Limb (tissue), 2 donors: ENCODE data around the gene FBXO42.
A peak's percentile ranks its signal among the peaks of the same experiment; 100 is the strongest.
"Not testable (repeated sequence)": the region's sequence is repeated elsewhere in the genome, so short reads cannot be mapped to it uniquely, and the experiment has no call there.

Experiments
- DNase-seq, 2 donors: peaks; one replicate each; pipeline ENCODE4 v3.0.0-alpha.2; 2016; ENCODE audit errors: extremely low spot score in 2 of 2

Gene FBXO42

DNA sequence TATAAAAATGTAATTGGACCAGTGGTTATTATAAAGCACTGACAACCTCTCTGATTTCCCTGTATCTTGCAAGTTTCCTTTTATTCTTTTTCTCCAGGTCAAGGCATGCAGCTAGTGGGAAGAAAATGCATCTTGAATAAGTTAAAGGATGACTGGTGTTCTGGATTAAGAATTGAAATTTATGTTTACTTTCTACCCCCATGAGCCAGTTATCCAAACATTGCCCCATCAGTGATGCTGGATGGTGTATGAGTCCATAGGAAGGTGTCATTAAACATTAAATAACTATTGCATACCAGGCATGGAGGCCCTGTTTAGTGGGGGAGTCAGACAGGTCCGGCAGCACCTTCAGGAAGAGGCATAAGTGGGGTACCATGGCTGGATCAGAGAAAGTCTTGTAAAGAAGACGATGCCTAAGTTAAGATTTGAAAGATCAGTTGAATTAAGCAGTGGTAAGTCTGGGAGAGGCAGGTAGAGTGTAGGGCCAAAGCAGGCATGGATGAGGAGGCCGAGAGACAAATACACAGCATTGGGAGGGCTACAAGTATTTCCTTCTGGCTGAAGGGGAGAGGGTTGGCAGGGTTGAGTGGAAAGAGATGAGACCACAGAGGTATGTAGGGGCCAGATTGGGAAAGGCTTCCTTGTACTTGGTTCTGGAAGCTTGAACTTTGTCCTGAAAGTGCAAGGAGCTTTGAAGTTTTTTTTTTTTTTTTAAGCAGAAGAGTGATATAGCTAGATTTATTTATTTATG, 20.4 kb upstream of the FBXO42 start:
- DNase-seq: no peak

DNA sequence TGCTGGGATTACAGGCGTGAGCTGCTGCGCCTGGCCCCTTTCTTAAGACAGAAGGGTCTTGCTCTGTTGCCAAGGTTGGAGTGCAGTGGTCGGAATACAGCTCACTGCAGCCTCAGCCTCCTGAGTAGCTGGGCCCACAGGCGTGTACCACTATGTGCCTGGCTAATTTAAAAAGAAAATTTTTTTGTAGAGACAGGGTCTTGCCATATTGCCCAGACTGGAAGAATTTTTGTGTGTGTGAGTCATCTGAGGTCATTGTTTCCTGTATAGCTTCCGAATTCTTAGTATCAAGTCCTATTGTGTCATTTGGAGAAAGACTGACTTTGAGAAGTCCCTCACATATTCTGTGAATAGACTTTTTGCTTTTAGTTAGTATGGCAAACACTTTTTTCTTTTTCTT, 19.4 kb upstream of the FBXO42 start:
- no peak for DNase-seq

DNA sequence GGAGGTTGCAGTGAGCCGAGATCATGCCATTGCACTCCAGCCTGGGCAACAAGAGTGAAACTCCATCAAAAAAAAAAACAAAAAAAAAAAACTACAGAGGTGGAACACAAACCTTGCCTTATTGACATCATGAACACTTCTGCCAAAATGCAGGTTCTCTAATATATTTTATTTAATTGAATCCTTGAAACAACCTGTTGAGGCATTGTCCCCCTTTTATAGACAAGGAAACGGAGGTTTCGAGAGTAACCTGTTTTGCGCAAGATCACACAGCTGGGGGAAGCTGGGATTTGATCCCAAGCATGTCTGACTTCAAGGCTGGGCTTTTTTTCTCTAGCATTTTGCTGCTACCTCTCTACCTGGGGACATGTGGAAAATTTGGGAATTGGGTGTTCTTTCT, 17.5 kb upstream of the FBXO42 start:
- no peak for DNase-seq

DNA sequence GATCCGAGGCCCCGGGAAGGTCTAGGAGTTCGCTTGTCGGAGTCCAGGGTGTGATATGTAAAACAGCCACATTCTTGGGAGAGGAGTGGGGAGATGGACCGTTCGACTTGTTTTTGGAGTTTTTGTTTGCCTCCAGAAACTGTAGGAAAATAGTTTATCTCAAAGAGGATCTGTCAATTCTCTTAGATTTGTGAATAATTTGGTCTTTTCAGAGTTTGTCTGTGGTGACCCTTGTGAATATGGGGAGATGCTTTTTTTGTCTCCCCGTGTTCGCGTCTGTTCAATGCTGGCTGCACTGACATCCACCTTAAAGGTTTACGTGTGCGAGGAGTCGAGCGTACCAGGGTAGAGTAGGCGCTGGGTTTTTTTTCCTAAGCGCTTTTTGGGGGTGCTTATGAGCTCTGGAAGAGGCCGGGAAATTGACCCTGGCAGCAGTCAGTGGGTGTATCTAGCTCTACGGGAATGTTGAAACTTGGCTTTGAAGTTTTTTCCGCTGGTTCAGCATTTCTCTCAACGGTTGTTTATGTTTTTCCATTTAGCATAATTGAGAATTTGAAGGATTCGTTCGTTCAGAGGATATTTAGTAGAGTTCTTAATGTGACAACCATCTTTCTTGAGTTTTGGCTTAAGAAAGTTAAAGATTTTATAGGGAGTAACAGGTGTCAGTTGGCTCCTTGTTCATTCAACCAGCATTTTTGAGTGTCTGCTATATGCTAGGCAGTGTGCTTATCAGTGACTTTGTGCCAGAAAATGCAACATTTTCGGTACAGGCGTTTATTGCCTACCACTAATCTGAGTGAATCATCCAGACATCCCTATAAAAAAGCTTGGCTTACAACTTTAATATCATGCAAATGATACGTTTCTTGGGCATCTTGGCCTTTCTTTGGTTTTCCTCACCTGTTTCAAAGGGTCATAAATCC, 15.9 kb upstream of the FBXO42 start:
- DNase-seq: no peak

DNA sequence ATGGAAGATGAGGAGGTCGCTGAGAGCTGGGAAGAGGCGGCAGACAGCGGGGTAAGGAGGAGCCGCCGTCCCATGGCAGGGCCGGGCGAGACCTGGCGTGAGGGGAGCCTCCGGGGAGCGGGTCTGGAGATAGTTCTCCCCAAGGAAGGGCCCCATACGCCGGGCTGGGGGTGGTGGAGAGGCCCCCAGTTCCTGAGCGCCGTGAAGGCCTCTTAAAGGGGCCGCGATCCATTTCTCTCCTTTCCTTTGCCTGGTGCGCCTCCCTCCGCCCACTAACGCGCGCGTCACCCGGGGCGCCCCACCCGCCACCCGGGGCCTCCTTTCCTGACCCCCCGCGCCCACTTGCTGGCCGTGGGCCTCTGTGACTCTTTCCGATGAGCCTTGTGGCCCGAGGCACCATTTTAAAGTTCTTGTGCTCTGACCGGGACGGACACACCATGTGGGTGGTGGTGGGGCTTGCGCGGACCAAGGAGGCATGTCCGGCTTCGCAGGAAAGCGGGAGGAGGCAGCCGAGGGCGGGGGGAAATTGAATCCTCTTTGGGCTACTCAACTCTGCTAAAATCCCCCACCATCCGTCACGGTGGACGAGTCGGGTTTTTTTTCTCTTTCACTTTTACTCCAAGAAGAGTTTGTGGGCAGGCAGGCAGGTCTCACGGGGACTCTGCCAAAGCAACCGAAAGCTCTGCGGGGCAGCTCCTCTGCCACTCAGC, 15.1 kb upstream of the FBXO42 start:
- peak in 1 of 2 donors; percentile 89 for DNase-seq

DNA sequence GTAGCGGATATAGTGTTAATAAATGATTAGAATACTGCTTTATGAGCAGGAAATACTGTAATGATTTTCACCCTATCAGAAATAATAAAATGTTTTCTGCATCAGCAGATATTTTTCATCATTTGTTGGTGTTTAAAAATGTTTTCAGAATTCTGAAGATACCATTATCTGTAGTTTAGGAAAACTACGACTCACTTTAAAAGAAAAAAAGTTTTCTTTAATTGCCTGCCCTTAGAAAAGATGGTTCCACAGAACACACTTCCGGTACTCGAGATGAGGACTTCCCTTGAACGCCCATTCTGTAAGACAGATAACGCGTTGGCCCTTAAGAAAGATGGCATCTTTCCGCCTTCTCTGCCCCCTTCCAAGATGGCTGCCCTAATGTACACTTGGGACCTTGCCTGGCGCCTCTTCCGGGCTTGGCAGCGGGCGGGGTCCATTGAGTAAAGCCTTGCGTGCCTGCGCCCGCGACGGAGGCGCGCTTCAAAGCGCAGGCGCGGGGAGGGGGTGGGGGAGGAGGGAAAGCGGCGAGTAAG, 14.5 kb upstream of the FBXO42 start, which contains the start of gene SZRD1:
Gene SZRD1 (plus strand): TSS at position 521 of the 536 bp plus-strand sequence. CDS start 16 bp downstream, outside the sequence.
- DNase-seq: peak; percentile 98 to 99

DNA sequence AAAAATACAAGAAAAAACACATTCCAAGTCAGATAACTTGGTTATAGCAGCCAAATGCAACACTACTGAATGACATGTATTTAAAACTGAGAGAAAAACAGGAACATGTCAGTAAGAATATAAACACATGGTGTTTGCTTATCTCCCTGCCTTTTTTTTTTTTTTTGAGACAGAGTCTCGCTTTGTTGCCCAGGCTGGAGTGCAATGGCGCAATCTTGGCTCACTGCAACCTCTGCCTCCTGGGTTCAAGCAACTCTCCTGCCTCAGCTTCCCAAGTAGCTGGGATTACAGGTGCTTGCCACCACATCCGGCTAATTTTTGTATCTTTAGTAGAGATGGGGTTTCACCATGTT, 12.8 kb upstream of the FBXO42 start:
- DNase-seq: not testable (repeated sequence)

DNA sequence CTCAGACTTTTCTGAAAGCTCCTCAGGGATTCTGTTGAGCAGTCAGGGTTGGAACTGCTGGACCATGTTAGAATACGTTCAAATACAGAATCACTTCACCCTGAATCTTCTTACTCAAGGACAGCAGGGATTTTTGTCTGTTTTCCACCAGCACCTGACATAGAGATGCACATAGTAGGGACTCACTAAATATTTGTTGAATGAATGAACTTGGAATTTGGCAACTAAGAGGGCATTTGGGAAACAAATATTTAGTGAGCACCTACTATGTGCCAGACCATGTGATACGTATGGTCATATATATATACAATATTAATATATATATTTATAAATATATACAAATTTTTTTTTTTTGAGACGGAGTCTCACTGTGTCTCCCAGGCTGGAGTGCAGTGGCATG, 4.6 kb upstream of the FBXO42 start:
- DNase-seq: no peak

DNA sequence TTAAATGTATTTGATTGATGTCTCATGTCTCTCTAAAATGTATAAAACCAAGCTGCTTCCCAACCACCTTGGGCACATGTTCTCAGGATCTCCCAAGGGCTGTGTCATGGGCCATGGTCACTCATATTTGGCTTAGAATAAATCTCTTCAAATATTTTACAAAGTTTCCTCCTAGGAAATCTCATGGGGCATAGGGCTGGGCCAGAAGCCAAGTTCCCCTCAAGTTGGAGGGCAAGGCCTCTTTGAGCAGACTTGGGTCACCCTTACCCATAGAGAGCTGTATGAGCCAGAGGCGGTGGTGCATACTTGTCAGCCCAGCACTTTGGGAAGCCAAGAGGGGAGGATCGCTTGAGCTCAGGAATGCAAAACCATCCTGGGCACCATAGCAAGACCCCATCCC, 2.3 kb upstream of the FBXO42 start:
- no peak for DNase-seq

DNA sequence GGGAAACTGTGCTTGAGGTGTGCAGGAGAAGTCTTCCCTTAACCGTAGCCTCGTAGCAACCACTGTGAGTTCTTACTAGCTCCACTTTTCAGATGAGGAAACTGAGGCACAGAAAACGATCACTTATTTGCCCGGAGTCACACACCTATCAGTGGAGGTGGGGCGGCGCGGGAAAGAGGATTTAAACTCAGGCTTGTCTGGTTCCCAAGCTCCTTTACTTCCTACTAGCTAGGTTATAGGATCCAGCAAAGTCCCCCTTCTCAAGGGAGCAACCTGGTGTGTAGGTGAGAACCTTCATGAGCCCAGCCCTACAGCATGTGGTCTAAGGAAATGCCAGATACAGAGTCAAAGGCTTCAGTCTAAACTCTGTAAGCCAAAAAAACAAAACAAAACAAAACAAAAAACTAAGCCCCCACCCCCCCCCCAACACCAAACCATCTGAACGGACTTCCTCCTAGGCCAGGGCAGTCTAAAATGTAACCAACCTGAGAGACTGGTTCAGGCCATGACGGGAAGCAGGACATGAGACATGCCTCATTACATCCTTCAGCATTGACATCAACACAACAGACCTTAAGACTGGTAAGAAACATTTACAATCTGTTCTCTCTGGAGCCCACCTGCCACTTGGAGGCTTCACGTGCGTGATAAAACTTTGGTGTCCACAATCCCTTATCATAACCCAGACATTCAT, 709 bp upstream of the FBXO42 start:
- DNase-seq: no peak

DNA sequence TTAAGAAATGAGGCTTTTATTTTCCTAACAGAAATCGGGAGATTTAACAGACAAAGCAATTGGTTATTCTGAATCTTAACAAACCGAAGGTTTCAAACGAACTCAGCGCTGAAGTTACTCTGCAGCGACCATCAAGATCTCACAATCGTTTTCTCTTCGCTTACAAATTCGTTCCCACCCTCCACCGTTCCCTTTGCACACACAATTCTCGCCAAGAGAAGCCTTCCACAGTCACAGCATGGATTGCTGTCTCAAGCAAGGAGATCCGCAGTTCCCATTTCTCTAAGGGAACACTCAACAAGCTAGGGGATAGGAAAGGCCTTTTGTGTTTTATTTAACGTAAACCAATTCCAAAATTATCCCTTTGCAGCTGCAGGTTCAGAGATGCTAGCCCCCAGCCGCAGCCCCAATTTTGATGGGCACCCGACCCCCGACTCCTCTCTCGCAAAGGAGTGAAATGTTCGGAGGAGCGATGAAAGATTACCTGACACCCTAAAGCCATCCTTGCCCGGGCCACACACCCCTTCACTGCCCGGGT, 755 bp downstream of the FBXO42 start:
- no peak for DNase-seq

DNA sequence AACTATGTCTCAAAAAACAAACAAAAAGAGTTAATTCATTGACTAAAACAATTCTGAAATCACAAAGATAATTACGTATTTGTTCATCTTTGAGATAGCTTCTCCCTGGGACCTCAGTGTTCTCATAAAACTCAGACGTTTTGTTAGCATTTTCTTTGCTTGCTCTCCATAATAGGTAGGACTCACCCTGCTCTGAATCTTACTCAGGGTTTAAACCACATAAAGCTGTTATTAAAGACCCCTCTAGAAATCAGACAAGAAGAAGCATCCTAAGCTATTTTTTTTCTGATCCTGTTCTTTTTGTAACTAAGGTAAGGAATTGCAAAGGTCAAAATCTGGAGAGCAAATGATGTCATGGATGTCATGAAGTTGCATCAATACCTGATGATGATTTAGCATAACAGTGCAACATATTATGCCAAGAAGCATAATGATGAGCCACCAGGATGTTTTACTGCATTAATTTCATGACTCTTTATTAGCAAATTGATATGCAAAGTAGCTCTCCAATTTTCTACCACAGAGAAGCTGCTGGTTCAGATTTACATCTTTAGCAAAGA, 2.4 kb downstream of the FBXO42 start:
- DNase-seq: no peak

DNA sequence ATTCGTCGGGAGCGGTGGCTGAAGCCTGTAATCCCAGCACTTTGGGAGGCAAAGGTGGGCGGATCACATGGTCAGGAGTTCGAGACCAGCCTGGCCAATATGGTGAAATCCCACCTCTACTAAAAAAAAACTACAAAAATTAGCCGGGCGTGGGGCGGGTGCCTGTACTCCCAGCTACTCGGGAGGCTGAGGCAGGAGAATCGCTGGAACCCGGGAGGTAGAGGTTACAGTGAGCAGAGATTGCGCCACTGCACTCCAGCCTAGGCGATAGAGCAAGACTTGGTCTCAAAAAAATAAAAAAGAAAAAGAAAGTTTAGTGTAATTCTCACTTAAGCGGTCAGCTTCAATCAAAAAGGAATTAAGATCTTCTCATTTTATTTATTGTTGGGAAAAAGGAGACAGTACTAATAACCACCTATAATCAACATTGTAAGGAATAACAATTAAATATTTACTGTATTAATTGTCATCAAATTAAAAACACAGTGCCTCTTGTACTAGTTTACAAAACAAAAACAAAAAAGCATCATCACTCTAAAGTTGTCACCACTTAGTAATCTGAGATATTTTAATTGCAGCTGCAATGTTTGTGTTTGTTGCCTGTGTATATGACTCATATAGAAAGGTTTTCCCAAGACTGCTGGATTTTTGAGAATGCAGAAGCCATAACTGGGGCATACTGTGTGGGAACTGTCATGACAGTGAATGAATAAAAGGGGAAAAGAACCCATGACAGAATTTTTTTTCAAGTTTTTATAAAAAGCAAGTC, 3.7 kb downstream of the FBXO42 start:
- no peak for DNase-seq

DNA sequence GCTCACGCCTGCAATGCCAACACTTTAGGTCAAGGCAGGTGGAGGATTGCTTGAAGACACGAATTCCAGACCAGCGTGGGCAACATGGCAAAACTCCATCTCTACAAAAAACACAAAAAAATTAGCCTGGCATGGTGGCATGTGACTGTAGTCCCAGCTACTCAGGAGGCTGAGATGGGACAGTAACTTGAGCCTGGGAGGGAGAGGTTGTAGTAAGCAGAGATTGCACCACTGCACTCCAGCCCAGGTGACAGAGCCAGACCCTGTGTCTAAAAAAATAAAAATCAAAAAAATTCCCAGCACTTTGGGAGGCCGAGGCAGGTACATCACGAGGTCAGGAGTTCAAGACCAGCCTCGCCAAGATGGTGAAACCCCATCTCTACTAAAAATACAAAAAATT, 9.0 kb downstream of the FBXO42 start:
- not testable (repeated sequence) for DNase-seq

DNA sequence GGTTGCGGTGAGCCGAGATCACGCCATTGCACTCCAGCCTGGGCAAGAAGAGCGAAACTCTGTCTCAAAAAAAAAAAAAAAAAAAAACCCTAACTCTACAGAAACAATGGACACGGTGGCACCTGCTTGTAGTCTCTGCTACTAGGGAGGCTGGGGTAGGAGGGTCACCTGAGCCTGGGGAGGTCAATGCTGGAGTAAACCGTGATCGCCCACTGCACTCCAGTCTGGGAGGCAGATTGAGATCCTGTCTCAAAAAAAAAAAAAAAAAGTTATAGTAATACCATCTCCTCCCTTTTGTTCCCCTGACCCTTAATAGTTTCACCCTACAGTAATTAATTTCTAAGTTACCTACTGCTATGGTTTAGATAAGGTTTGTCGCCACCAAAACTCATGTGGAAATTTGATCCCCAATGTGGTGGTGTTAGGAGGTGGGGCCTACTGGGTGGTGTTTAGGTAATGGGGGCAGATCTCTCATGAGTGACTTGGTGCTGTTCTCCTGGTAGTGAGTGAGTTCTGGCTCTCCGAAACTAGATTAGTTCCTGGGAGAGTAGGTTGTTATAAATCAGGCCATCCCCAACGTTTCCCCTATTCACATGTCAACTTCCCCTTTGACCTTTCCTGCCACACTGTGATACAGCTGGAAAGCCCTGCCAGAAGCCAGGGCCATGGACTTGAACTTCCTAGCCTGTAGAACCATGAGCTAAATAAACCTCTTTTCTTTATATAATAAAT, 9.8 kb downstream of the FBXO42 start:
- no peak for DNase-seq

DNA sequence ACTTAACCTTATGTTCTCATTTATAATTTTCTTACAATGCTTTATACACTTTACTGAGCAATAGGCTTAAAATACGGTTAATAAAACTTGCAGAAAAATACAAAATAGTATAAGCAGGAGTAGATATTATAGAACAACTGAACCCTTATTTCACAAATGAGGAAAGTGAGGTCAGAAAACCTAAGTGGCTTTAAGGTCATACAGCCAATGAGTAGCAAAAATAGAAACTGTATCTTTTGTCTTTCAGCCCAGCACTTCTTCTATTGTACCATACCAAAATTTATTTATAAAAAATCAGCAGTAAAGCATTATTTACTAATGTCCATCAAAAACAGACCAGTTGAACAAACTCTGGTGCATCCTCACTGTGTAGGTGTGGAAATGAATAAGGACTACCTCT, 11.6 kb downstream of the FBXO42 start:
- no peak for DNase-seq

DNA sequence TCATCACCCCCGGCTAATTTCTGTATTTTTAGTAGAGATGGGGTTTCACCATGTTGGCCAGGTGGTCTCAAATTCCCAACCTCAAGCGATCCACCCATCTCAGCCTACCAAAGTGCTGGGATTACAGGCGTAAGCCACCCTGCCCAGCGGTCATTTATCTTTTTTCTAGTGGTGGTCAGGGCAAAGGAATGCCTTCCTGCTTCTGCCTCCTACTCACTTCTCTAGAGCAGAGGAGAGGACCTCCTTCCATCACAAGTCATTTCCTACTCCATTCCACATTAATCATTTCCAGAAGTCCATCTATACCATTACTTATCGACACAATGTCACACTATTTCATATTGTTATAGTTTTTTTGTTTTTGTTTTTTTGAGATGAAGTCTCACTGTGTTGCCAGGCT, 13.3 kb downstream of the FBXO42 start:
- DNase-seq: no peak

DNA sequence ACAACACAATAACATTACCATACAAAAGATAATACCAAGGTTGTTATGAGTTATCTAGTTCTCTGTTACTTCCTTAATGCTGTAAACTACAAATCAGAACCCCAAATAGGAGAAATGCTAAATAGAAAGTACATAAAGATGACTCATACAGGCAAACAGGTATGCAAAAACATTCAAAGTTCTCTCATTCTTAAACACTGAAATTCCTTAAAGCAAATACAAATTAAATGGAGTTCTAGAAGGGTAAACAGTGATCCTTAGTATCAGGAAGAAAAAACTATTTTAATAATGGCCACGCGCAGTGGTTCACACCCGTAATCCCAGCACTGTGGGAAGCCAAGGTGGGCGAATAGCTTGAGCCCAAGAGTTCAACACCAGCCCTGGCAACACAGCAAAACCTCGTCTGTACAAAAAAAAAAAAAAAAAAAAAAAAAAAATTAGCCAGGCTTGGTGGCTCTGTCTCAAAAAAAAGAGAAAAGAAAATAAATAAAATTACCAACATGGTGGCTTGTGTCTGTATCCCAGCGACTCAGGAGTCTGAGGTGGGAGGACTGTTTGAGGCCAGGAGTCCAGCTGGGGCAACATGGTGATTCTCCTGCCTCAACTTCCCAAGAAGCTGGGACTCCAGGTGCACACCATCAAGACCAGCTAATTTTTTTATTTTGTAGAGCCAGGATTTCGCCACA, 17.5 kb downstream of the FBXO42 start:
- no peak for DNase-seq
